Measurements from ENCODE around the gene CCDC88B. TPM values are rescaled to one million over a fixed set of nuclear protein-coding genes. Genes with fewer than 3 reads are reported as not detected.
A peak's percentile ranks its signal among the peaks of the same experiment; 100 is the strongest.

Gene CCDC88B
- total RNA-seq, 1 donor from 2014 or later, result 4.5 TPM

DNA sequence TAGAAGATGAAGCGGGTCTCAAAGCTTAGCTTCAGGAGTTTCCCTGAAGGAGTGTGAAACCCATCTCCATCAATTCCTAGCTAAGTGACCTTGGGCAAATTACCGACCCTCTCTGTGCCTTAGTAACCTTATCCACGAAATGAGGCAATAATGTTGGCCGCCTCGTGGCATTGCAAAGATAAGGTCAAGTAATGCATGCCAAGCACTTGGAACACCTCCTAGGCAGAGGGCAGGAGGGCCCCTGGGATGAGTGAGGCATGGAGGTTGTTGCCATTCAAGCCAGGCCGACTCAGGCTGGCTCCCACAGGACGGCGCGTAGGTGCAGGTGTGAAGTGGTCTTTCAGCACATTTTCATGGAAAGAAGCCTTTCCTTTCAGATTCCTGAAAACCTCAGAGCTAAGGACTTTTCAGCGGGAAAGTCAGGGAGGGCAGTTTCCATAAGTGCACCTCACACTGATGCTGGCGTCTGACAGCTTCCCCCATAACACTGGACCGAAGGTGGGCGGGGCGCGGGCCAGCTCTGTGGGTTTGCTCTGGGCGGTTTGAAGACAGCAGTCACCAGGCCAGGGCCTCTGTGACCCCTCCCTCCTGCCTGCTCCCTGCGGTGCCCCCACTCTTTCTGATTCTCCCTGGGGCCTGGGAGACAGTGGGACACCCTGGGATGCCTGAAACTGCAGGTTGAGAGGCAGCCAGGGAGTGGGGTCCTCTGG, 44.2 kb downstream of the CCDC88B start:
- no peak for ATAC-seq

DNA sequence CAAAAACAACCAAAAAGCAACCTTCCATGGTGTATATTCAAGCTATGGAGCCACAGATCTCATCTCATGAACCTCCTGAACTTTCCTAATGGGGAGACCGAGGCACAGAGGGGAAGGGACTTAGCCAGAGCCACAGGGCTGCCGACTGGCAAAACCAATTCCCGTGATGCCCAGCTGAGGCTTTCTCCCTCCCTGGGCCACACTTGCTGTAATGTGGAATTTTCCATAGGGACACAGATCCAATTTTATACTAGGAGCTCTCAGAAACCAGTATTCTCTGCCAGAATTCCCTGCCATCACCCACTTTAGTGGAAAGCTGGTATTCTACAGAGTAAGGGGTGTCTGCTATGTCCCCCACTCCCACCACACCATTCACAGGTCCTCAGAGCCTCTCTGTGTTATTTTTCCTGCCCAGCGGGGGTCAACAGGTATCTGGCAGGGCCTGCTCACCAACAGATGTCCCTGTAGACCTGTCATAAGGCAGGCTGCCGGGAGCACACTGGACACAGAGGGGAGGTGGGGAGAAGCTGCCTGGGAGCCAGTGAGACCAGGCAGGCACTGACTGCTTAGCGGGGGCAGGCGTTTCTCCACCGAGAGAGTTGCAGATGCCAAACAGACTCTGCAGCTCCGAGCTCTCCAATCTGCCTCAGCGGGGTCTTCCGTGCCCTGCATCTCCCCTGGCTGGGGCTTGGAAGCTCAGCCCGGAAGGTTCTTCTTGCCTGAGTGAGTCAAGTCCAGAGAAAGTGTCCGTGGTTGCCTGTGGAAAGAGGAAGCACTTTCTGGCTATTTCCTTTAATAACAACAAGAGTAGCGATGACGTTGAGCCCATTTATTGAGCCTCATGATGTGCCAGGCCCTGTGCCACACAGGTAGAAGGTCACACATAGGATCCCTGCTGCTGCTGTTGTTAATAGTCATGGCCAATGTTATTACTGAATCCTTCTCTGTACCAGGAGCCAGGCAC, 45.3 kb downstream of the CCDC88B start:
- no peak for ATAC-seq

- ATAC-seq, result no peak
These were observed 46.1 kb downstream of the CCDC88B start for GRCh38 chr11:64385945-64386704.

DNA sequence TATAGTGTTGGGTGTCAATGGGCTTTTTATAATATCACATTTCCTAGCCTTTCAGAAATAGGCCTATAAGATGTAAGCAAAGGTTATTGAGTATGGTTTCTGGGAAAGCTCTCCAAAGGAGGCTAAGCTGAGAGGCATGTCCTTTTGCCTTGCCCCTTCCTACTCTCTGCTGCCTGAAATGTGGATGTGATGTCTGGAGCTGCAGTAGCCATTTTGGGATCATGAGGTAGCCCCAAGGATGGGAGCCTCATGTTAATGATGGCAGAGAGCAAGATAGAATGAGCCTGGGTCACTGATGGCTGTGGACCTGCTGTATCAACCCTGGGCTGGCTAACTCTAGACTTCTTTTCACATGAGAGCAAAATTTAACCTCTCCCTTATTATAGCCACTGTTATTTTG, 47.9 kb downstream of the CCDC88B start:
- ATAC-seq, result no peak

DNA sequence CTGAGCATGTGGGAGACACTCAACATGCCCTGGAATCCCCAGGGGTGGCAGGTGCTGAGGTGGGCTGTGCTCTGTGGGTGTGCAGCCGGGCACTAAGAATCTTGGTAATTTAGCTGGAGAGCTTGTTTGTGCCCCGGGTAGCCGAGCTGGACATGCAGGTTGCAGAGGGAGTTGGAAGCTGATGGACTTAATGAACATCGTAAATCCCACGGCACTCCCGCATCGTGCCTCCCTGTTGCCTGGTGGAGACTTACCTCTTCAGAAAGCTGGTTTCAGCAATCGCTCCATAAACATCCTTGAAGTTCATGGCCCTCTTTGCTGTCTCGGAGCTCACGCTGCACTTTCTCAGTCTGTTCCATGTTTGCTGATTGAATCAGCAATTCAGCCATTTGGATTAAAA, 48.9 kb downstream of the CCDC88B start:
- ATAC-seq, result no peak

DNA sequence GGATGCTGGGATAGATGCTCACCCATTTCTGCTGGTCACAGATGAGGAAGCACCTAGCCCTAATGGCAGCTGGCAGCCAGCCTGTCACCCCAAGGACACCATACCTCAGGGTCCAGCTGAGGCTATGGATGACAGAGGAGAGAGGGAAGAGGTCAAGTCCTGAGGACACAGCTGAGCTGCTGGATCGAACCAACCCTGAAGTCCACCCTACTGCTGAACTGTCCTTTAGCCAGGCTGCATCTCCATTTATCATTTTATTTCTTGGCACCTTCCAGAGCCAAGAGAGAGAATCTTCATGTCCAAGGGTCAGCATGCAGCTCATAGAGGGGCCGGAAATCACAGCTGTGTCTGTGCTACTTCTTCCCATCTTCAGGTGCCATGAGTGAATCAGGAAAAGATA, 49.8 kb downstream of the CCDC88B start:
- no peak for ATAC-seq

DNA sequence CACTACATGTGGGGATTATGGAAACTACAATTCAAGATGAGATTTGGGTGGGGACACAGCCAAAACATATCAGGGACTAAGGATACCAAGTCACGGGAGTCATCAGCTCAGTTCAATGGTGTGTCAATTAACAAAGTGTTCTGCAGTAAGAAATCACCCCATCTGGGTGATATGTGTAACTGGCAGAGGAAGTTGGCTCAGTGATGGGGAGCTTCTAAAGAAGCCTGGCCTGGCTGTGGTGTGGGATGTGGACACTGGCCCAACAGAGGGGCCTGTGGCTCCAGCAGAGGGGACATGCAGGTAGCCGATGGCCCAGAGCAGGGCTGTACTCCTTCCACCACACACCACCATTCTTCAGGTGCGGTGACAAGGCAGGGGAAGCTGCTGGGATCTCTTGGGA, 50.6 kb downstream of the CCDC88B start:
- ATAC-seq, result no peak

DNA sequence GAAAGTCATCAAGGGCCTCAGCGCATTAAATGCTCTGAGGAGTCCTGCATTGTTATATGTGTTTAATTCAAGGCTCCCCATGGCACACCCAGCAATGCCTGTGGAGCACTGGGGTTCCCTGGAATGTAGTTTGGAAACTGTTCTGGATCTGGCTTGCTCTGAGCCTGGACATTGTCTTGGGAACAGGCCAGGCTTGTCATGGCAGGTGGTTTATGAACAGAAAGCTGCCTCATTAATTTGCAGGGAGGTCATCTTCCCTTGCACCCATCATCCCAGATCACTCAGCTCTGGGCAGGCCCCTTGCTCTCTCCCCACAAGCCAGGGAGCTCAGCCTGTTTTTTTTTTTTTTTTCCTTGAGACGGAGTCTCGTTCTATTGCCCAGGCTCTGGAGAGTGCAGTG, 51.8 kb downstream of the CCDC88B start:
- ATAC-seq, result no peak

- ATAC-seq, result no peak
These were observed 55.6 kb downstream of the CCDC88B start for GRCh38 chr11:64395545-64396078.

DNA sequence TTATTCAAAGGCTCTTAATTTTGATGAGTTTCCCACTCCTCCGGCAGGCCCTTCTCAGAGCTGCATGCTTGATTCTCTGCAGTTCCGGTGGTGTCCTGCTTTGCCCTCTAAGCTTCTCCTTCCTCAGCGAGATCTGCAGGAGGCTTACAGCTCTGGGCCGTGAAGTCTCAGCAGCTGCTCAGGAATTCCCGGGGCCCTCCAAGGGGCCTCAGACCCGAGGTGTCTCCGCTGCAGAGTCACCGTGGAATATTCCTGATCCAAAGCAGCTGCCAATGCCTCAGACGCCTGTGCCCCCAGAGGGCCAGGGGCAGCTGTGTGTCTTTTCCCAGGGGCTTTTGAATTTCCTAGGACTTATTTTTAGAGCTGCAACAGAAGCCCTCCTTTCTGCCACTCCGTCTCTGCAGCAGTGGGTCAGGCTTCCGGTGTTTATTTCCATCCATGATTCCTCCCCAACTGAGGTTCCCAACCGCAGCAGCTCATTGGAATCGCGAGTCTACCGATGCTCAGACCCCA, 56.1 kb downstream of the CCDC88B start:
- ATAC-seq, result no peak

DNA sequence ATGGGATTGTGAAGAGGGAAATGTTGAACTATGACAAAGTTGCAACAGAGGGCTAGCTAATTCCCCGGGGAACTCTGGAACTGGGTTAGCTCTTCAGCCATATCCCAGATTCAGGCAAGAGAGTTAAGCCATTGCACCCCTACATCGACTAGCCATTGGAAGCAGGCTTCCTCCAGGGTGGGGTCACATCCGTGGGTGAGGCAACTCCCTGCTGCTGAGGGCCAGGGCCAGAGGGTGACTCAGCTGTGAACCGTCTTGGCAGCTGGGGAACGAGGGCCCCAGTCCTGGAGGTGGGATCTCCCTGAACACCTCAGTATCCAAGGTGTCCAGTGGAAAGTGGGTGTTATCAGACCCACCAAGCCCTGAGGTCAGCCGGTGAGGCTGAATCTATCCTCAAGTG, 60.1 kb downstream of the CCDC88B start:
- ATAC-seq, result peak; percentile 73

GRCh38 chr11:64400667-64401066, 60.7 kb downstream of the CCDC88B start:
- ATAC-seq, result no peak

- no peak for ATAC-seq
These were observed 61.8 kb downstream of the CCDC88B start for GRCh38 chr11:64401775-64402174.

GRCh38 chr11:64403106-64403505, 63.1 kb downstream of the CCDC88B start:
- no peak for ATAC-seq

GRCh38 chr11:64406221-64406946, 66.4 kb downstream of the CCDC88B start:
- no peak for ATAC-seq

Other genes with a start within 250 kb of the CCDC88B start
- 22.9 TPM for gene MACROD1, start 174.1 kb upstream of the CCDC88B start, total RNA-seq
- gene STIP1, start 154.0 kb upstream of the CCDC88B start, total RNA-seq, result 74.2 TPM
- gene FERMT3, start 133.5 kb upstream of the CCDC88B start, total RNA-seq, result 2.4 TPM
- 25.1 TPM for gene TRPT1, start 114.0 kb upstream of the CCDC88B start, total RNA-seq
- gene NUDT22, start 113.9 kb upstream of the CCDC88B start, total RNA-seq, result 59.9 TPM
- 16.7 TPM for gene DNAJC4, start 109.7 kb upstream of the CCDC88B start, total RNA-seq
- gene VEGFB, start 105.6 kb upstream of the CCDC88B start, total RNA-seq, result 45.2 TPM
- 40.7 TPM for gene FKBP2, start 99.1 kb upstream of the CCDC88B start, total RNA-seq
- gene PPP1R14B, start 93.3 kb upstream of the CCDC88B start, total RNA-seq, result 265 TPM
- 43.9 TPM for gene PLCB3, start 88.7 kb upstream of the CCDC88B start, total RNA-seq
- 45.4 TPM for gene BAD, start 55.5 kb upstream of the CCDC88B start, total RNA-seq
- 18.5 TPM for gene GPR137, start 54.4 kb upstream of the CCDC88B start, total RNA-seq
- not detected for gene KCNK4, start 48.9 kb upstream of the CCDC88B start, total RNA-seq
- gene CATSPERZ, start 39.8 kb upstream of the CCDC88B start, total RNA-seq, result 1.3 TPM
- 63.2 TPM for gene ESRRA, start 34.7 kb upstream of the CCDC88B start, total RNA-seq
- gene TRMT112, start 22.6 kb upstream of the CCDC88B start, total RNA-seq, result 181 TPM
- gene PRDX5, start 22.1 kb upstream of the CCDC88B start, total RNA-seq, result 331 TPM
- 36.2 TPM for gene RPS6KA4, start 19.0 kb downstream of the CCDC88B start, total RNA-seq
- not detected for gene SLC22A11, start 215.7 kb downstream of the CCDC88B start, total RNA-seq

All from esophagus mucosa (tissue), 1 donor.